ENCODE data around the gene RPTOR.

Gene RPTOR

GRCh38 chr17:80596760-80597608, 52.3 kb downstream of the RPTOR start:
- TF ChIP-seq CTCF (IDR thresholded peaks at IDR 0.05; ENCODE audit: control insufficient read depth, insufficient read depth, low read depth, low read length, missing control alignments) = no peak
- no peak for DNase-seq (ENCODE audit: low read depth)

GRCh38 chr17:80598813-80599545, 54.3 kb downstream of the RPTOR start:
- DNase-seq (ENCODE audit: low read depth) = no peak
- no peak overlapping the region for H3K4me3 ChIP-seq (ENCODE audit: control insufficient read depth, low read depth, low read length)
- TF ChIP-seq CTCF (IDR thresholded peaks at IDR 0.05; ENCODE audit: control insufficient read depth, insufficient read depth, low read depth, low read length, missing control alignments) = no peak

More at GRCh38 chr17:80596760-80597608, 52.3 kb downstream of the RPTOR start:
- H3K4me3 ChIP-seq (ENCODE audit: control insufficient read depth, low read depth, low read length) = no peak overlapping the region

- DNase-seq (ENCODE audit: low read depth) = no peak
- no peak for TF ChIP-seq CTCF (IDR thresholded peaks at IDR 0.05; ENCODE audit: control insufficient read depth, insufficient read depth, low read depth, low read length, missing control alignments)
- no peak overlapping the region for H3K4me3 ChIP-seq (ENCODE audit: control insufficient read depth, low read depth, low read length)
These were observed 55.1 kb downstream of the RPTOR start for GRCh38 chr17:80599546-80600305.

- TF ChIP-seq CTCF (IDR thresholded peaks at IDR 0.05; ENCODE audit: control insufficient read depth, insufficient read depth, low read depth, low read length, missing control alignments) = no peak
- no peak for DNase-seq (ENCODE audit: low read depth)
- H3K4me3 ChIP-seq (ENCODE audit: control insufficient read depth, low read depth, low read length) = no peak overlapping the region
These were observed 56.5 kb downstream of the RPTOR start for GRCh38 chr17:80601146-80601545.

- TF ChIP-seq CTCF (IDR thresholded peaks at IDR 0.05; ENCODE audit: control insufficient read depth, insufficient read depth, low read depth, low read length, missing control alignments) = no peak
- DNase-seq (ENCODE audit: low read depth) = no peak
- H3K4me3 ChIP-seq (ENCODE audit: control insufficient read depth, low read depth, low read length) = no peak overlapping the region
These were observed 58.8 kb downstream of the RPTOR start for GRCh38 chr17:80603396-80603795.

GRCh38 chr17:80604009-80604669, 59.5 kb downstream of the RPTOR start:
- DNase-seq (ENCODE audit: low read depth) = no peak
- H3K4me3 ChIP-seq (ENCODE audit: control insufficient read depth, low read depth, low read length) = no peak overlapping the region
- no peak for TF ChIP-seq CTCF (IDR thresholded peaks at IDR 0.05; ENCODE audit: control insufficient read depth, insufficient read depth, low read depth, low read length, missing control alignments)
